GM12801 (cell line): ENCODE results near the gene WDR90.

Experiments
- CTCF ChIP-seq: IDR thresholded peaks from one replicate; pipeline ENCODE4 v1.5.1; 2011; ENCODE audit warnings: control low read depth; ENCODE audit not compliant: insufficient read length; ENCODE audit errors: extremely low read depth

WDR90 gene

GRCh38 chr16:636206-637080 is 12.7 kb upstream of the WDR90 start, which contains the start of gene METTL26:
Gene METTL26 (minus strand): TSS chr16:636305. CDS start chr16:636290, 15 bp downstream.
- no peak for TF ChIP-seq CTCF

GRCh38 chr16:637081-638018 is 11.8 kb upstream of the WDR90 start:
- TF ChIP-seq CTCF, result no peak

GRCh38 chr16:638034-638543 is 11.1 kb upstream of the WDR90 start:
- no peak for TF ChIP-seq CTCF

GRCh38 chr16:638836-639235 is 10.3 kb upstream of the WDR90 start:
- no peak for TF ChIP-seq CTCF

GRCh38 chr16:640614-641013 is 8.6 kb upstream of the WDR90 start:
- TF ChIP-seq CTCF, result no peak

- no peak for TF ChIP-seq CTCF
Measured at GRCh38 chr16:641326-642188, 7.6 kb upstream of the WDR90 start, which contains the start of gene MCRIP2. Gene MCRIP2 (plus strand): TSS chr16:641828. CDS start chr16:641992, 164 bp downstream.
